Activated CD8-positive, alpha-beta T cell treated with anti-CD3 and anti-CD28 coated beads, Interleukin-2, amount 10 ng/mL, durations not matched to agents 7 days and 5 days (primary cell): ENCODE measurements around the gene SPA17. TPM values are rescaled to one million over a fixed set of nuclear protein-coding genes. Genes with fewer than 3 reads are reported as not detected.
A peak's percentile ranks its signal among the peaks of the same experiment; 100 is the strongest.

Experiments used
- ATAC-seq: fragments of 150-1000 bp; cut with Tn5 transposase; one replicate; pipeline ENCODE4 v1.10.0; 2021; ENCODE audit warnings: moderate library complexity
- CTCF ChIA-PET: fragments of 350-600 bp; sonication (Branson Sonifier 250); formaldehyde crosslinking; loops from one replicate; lab custom pipeline; 2021; ENCODE audit warnings: antibody characterized with exemption; lab: Charles Lee
- POLR2A ChIA-PET: fragments of 350-600 bp; sonication (Branson Sonifier 250); formaldehyde crosslinking; loops from one replicate; lab custom pipeline; 2021; ENCODE audit warnings: antibody characterized with exemption; lab: Charles Lee
- DNase-seq: peaks from one replicate; pipeline ENCODE4 v3.0.0-alpha.2; 2020
- H3K27ac Mint-ChIP-seq: one replicate; pipeline ENCODE4 v1.8.0; 2021; ENCODE audit warnings: mild to moderate bottlenecking, mixed read lengths
- H3K27me3 Mint-ChIP-seq: one replicate; pipeline ENCODE4 v1.8.0; 2021; ENCODE audit warnings: low read depth, mixed read lengths
- H3K36me3 Mint-ChIP-seq: one replicate; pipeline ENCODE4 v1.8.0; 2021; ENCODE audit warnings: low read depth, mixed read lengths
- H3K4me1 Mint-ChIP-seq: one replicate; pipeline ENCODE4 v1.8.0; 2021; ENCODE audit warnings: low read depth, mixed read lengths
- H3K4me3 Mint-ChIP-seq: one replicate; pipeline ENCODE4 v1.8.0; 2021; ENCODE audit warnings: mild to moderate bottlenecking, mixed read lengths
- H3K9me3 Mint-ChIP-seq: one replicate; pipeline ENCODE4 v1.8.0; 2022; ENCODE audit warnings: mixed read lengths; ENCODE audit not compliant: insufficient read depth
- total RNA-seq, 2 experiments: library from RNA; stranded (reverse); gene quantifications; one replicate each; pipeline ENCODE4 v1.2.3, GENCODE V29; 2021

SPA17 gene
- total RNA-seq, 2 experiments from 2014 or later: 2.6 TPM

GRCh38 chr11:124643605-124644425 lies 29.9 kb upstream of the SPA17 start:
- CTCF ChIA-PET: interaction anchor here (0.7 to 5.5 kb wide), 19 partner anchors 9 to 226 kb away, joined by 3 to 27 read pairs (median 7); partner anchors contain the start of genes MSANTD2 and TBRG1
- H3K9me3 Mint-ChIP-seq: no peaks in the 10 kb centered on the region
- no peaks in the 10 kb centered on the region for H3K4me1 Mint-ChIP-seq
- ATAC-seq: no peak
- no peak overlapping the region for H3K27ac Mint-ChIP-seq
- POLR2A ChIA-PET: no interaction called here
- H3K36me3 Mint-ChIP-seq: peaks cover 3% of the 10 kb centered on the region
- H3K27me3 Mint-ChIP-seq: no peaks in the 10 kb centered on the region
- DNase-seq: no peak
- H3K4me3 Mint-ChIP-seq: no peak overlapping the region

GRCh38 chr11:124644426-124645280 lies 29.1 kb upstream of the SPA17 start:
- Mint-ChIP-seq H3K36me3 (peaks cover 3% of the 10 kb centered on the region), H3K27ac (no peak overlapping the region), H3K4me3 (no peak overlapping the region), H3K4me1 (no peaks in the 10 kb centered on the region), H3K27me3 (no peaks in the 10 kb centered on the region), H3K9me3 (no peaks in the 10 kb centered on the region)
- peak; percentile 38 for DNase-seq
- POLR2A ChIA-PET: interaction anchor here (0.8 kb wide), 1 partner anchor 153 kb away, joined by 4 read pairs; no protein-coding TSS in a partner anchor
- CTCF ChIA-PET: interaction anchor here (0.6 to 5.5 kb wide), 24 partner anchors 10 to 225 kb away, joined by 3 to 27 read pairs (median 4); partner anchors contain the start of genes MSANTD2 and TBRG1
- ATAC-seq: peak; percentile 67

- Mint-ChIP-seq H3K36me3 (no peaks in the 10 kb centered on the region), H3K9me3 (no peaks in the 10 kb centered on the region), H3K27me3 (no peaks in the 10 kb centered on the region), H3K4me1 (no peaks in the 10 kb centered on the region), H3K27ac (no peak overlapping the region), H3K4me3 (no peak overlapping the region)
- no peak for DNase-seq
- ATAC-seq: no peak
- POLR2A ChIA-PET: no interaction called here
- CTCF ChIA-PET: interaction anchor here (2.9 to 3.7 kb wide), 2 partner anchors 13 to 23 kb away, joined by 13 to 16 read pairs; partner anchors contain the start of gene TBRG1
Measured at GRCh38 chr11:124646148-124646547, 27.6 kb upstream of the SPA17 start.

- ATAC-seq (no peak), DNase-seq (no peak)
- no peak overlapping the region for H3K27ac Mint-ChIP-seq
- H3K4me3 Mint-ChIP-seq: no peak overlapping the region
- no peaks in the 10 kb centered on the region for H3K36me3 Mint-ChIP-seq
- H3K4me1 Mint-ChIP-seq: no peaks in the 10 kb centered on the region
- H3K27me3 Mint-ChIP-seq: no peaks in the 10 kb centered on the region
- no peaks in the 10 kb centered on the region for H3K9me3 Mint-ChIP-seq
- ChIA-PET POLR2A (interaction anchor here (0.6 kb wide), 1 partner anchor 82 kb away, joined by 3 read pairs; no protein-coding TSS in a partner anchor), CTCF (interaction anchor here (0.8 to 1.4 kb wide), 4 partner anchors 16 to 114 kb away, joined by 3 to 4 read pairs (median 4); no protein-coding TSS in a partner anchor)
Measured at GRCh38 chr11:124648610-124649009, 25.1 kb upstream of the SPA17 start.

- H3K9me3 Mint-ChIP-seq: no peaks in the 10 kb centered on the region
- H3K27ac Mint-ChIP-seq: no peak overlapping the region
- no peaks in the 10 kb centered on the region for H3K4me1 Mint-ChIP-seq
Measured at GRCh38 chr11:124656774-124657630, 16.7 kb upstream of the SPA17 start.

GRCh38 chr11:124657904-124658303 lies 15.8 kb upstream of the SPA17 start:
- POLR2A ChIA-PET: no interaction called here
- Mint-ChIP-seq H3K27ac (no peak overlapping the region), H3K4me1 (no peaks in the 10 kb centered on the region), H3K4me3 (no peak overlapping the region), H3K27me3 (no peaks in the 10 kb centered on the region), H3K9me3 (no peaks in the 10 kb centered on the region), H3K36me3 (no peaks in the 10 kb centered on the region)
- CTCF ChIA-PET: no interaction called here
- ATAC-seq (no peak), DNase-seq (no peak)

More at GRCh38 chr11:124656774-124657630, 16.7 kb upstream of the SPA17 start:
- Mint-ChIP-seq H3K27me3 (no peaks in the 10 kb centered on the region), H3K4me3 (no peak overlapping the region), H3K36me3 (no peaks in the 10 kb centered on the region)
- ATAC-seq: no peak
- ChIA-PET CTCF (no interaction called here), POLR2A (no interaction called here)
- no peak for DNase-seq

DNA sequence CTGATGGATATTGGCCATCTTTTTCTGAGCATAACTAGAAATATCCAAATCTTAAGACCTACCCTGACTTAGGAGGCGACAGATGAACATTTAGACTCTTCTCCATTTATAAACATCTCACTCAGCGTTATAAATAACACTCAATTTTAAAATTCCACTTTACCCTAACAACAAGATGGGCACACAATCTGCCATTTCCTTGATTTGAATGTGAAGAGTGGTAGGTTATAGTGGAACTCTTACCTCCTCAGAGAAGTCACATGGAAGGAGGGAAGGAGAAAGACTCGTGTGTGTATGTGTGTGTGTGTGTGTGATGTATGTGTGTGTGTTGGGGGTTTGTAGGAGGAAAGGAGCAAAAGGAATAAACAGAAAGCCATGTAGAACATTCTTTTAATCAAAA lies 15.2 kb upstream of the SPA17 start:
- no peak for ATAC-seq
- DNase-seq: no peak
- H3K9me3 Mint-ChIP-seq: no peaks in the 10 kb centered on the region
- no peaks in the 10 kb centered on the region for H3K36me3 Mint-ChIP-seq
- no peaks in the 10 kb centered on the region for H3K4me1 Mint-ChIP-seq
- no peak overlapping the region for H3K27ac Mint-ChIP-seq
- CTCF ChIA-PET: interaction anchor here (1.3 kb wide), 1 partner anchor 14 kb away, joined by 4 read pairs; no protein-coding TSS in a partner anchor
- H3K4me3 Mint-ChIP-seq: no peak overlapping the region
- POLR2A ChIA-PET: no interaction called here
- H3K27me3 Mint-ChIP-seq: no peaks in the 10 kb centered on the region

- Mint-ChIP-seq H3K4me1 (no peaks in the 10 kb centered on the region), H3K27ac (no peak overlapping the region), H3K4me3 (no peak overlapping the region), H3K9me3 (no peaks in the 10 kb centered on the region), H3K36me3 (no peaks in the 10 kb centered on the region), H3K27me3 (no peaks in the 10 kb centered on the region)
- ATAC-seq (no peak), DNase-seq (no peak)
- ChIA-PET CTCF (interaction anchor here (1.3 to 2.7 kb wide), 3 partner anchors 11 to 103 kb away, joined by 3 to 11 read pairs (median 4); partner anchors contain the start of gene ESAM), POLR2A (no interaction called here)
Measured at GRCh38 chr11:124658986-124659385, 14.7 kb upstream of the SPA17 start.

DNA sequence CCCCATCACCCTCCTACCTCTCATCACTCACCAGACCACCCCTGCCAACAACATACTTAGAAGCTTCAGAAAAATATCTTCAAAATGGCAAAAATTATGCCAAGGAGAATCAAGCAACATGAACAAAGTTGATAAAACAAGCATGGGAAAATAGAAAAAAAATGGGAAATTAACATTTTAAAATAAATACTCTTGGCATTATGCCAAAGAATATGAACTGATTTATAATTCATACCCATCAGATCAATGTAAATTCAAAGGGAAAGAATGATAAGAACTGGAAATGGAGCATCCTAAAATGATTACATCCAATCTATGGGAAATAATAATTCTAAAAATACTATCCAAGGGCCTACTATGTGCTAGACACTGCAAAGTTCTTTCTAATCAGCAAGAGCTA lies 12.2 kb upstream of the SPA17 start:
- no peaks in the 10 kb centered on the region for H3K4me1 Mint-ChIP-seq
- CTCF ChIA-PET: interaction anchor here (0.7 to 3.1 kb wide), 5 partner anchors 8 to 175 kb away, joined by 4 to 11 read pairs (median 6); no protein-coding TSS in a partner anchor
- no peak for ATAC-seq
- H3K4me3 Mint-ChIP-seq: no peak overlapping the region
- H3K27me3 Mint-ChIP-seq: no peaks in the 10 kb centered on the region
- no peak overlapping the region for H3K27ac Mint-ChIP-seq
- H3K36me3 Mint-ChIP-seq: no peaks in the 10 kb centered on the region
- H3K9me3 Mint-ChIP-seq: no peaks in the 10 kb centered on the region
- DNase-seq: no peak
- POLR2A ChIA-PET: no interaction called here

GRCh38 chr11:124662106-124662505 lies 11.6 kb upstream of the SPA17 start:
- DNase-seq (no peak), ATAC-seq (no peak)
- Mint-ChIP-seq H3K4me1 (no peaks in the 10 kb centered on the region), H3K36me3 (no peaks in the 10 kb centered on the region), H3K27me3 (no peaks in the 10 kb centered on the region), H3K27ac (no peak overlapping the region), H3K4me3 (no peak overlapping the region), H3K9me3 (no peaks in the 10 kb centered on the region)
- ChIA-PET CTCF (interaction anchor here (0.7 to 3.1 kb wide), 5 partner anchors 8 to 175 kb away, joined by 3 to 9 read pairs (median 4); no protein-coding TSS in a partner anchor), POLR2A (no interaction called here)

- CTCF ChIA-PET: interaction anchor here (0.7 to 3.1 kb wide), 5 partner anchors 15 to 202 kb away, joined by 3 to 9 read pairs (median 7); partner anchors contain the start of gene ROBO3
- POLR2A ChIA-PET: no interaction called here
- Mint-ChIP-seq H3K4me1 (no peaks in the 10 kb centered on the region), H3K9me3 (no peaks in the 10 kb centered on the region), H3K36me3 (no peaks in the 10 kb centered on the region), H3K27me3 (no peaks in the 10 kb centered on the region), H3K27ac (no peak overlapping the region), H3K4me3 (no peak overlapping the region)
- ATAC-seq (no peak), DNase-seq (no peak)
Measured at GRCh38 chr11:124663861-124664260, 9.8 kb upstream of the SPA17 start.
